ENCODE data around the gene FOXRED2.

GRCh38 chr22:36532466-36532865 lies 25.6 kb upstream of the FOXRED2 start:
- TF ChIP-seq, protein P1, sequence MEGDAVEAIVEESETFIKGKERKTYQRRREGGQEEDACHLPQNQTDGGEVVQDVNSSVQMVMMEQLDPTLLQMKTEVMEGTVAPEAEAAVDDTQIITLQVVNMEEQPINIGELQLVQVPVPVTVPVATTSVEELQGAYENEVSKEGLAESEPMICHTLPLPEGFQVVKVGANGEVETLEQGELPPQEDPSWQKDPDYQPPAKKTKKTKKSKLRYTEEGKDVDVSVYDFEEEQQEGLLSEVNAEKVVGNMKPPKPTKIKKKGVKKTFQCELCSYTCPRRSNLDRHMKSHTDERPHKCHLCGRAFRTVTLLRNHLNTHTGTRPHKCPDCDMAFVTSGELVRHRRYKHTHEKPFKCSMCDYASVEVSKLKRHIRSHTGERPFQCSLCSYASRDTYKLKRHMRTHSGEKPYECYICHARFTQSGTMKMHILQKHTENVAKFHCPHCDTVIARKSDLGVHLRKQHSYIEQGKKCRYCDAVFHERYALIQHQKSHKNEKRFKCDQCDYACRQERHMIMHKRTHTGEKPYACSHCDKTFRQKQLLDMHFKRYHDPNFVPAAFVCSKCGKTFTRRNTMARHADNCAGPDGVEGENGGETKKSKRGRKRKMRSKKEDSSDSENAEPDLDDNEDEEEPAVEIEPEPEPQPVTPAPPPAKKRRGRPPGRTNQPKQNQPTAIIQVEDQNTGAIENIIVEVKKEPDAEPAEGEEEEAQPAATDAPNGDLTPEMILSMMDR (IDR thresholded peaks at IDR 0.05), result no peak
- TF ChIP-seq POLR2A (IDR thresholded peaks at IDR 0.05), result no peak

Data from body of pancreas (tissue), 4 donors.